ENCODE results near the gene WWOX. TPM values are rescaled to one million over a fixed set of nuclear protein-coding genes. Genes with fewer than 3 reads are reported as not detected.

WWOX gene
- total and polyA plus RNA-seq, 2 of the 4 experiments (the other 2 are of a cell fraction): 2.7 to 5.4 TPM

- intact Hi-C loops (cut with micrococcal nuclease) (no loop called here), dilution Hi-C loops (cut with HindIII; ENCODE audit: low sequenced_read_pairs, unreplicated experiment) (no loop called here), in situ Hi-C loops (cut with MboI; ENCODE audit: low sequenced_read_pairs) (no loop called here)
- H3K27ac ChIP-seq (ENCODE audit: insufficient read depth, low read length): no peak overlapping the region
- H3K4me1 ChIP-seq (ENCODE audit: control insufficient read depth, insufficient read depth, low read length): no peaks in the 10 kb centered on the region
- no peak for ATAC-seq (ENCODE audit: low read depth)
- H3K23ac ChIP-seq (ENCODE audit: low read depth, low read length): no peak overlapping the region
- H3K9me1 ChIP-seq (ENCODE audit: insufficient read depth, low read length): no peaks in the 10 kb centered on the region
- H2AK9ac ChIP-seq (replicated peaks; ENCODE audit: low read depth, low read length, poor library complexity): no peak overlapping the region
- no peak for TF ChIP-seq POLR2A (IDR thresholded peaks at IDR 0.05; ENCODE audit: low read depth, low read length)
- no peak for TF ChIP-seq CEBPB (IDR thresholded peaks at IDR 0.05; ENCODE audit: low read depth, low read length)
- no peak for TF ChIP-seq NFE2L2 (IDR thresholded peaks at IDR 0.05; ENCODE audit: low read depth, low read length)
- no peak for TF ChIP-seq MAZ (IDR thresholded peaks at IDR 0.05; ENCODE audit: borderline replicate concordance, low read depth, low read length)
- TF ChIP-seq, protein P1, sequence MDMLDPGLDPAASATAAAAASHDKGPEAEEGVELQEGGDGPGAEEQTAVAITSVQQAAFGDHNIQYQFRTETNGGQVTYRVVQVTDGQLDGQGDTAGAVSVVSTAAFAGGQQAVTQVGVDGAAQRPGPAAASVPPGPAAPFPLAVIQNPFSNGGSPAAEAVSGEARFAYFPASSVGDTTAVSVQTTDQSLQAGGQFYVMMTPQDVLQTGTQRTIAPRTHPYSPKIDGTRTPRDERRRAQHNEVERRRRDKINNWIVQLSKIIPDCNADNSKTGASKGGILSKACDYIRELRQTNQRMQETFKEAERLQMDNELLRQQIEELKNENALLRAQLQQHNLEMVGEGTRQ (IDR thresholded peaks at IDR 0.05; ENCODE audit: low read depth, low read length): no peak
- no peak for TF ChIP-seq FOS (IDR thresholded peaks at IDR 0.05; ENCODE audit: low read depth, low read length)
- no peak for TF ChIP-seq RCOR1 (IDR thresholded peaks at IDR 0.05; ENCODE audit: insufficient replicate concordance, low read length)
- TF ChIP-seq CHD1 (IDR thresholded peaks at IDR 0.05; ENCODE audit: low read depth, low read length): no peak
- no peak for TF ChIP-seq RFX5 (IDR thresholded peaks at IDR 0.05; ENCODE audit: low read depth, low read length)
- TF ChIP-seq BHLHE40 (IDR thresholded peaks at IDR 0.05; ENCODE audit: low read depth, low read length): no peak
- TF ChIP-seq, protein P2, sequence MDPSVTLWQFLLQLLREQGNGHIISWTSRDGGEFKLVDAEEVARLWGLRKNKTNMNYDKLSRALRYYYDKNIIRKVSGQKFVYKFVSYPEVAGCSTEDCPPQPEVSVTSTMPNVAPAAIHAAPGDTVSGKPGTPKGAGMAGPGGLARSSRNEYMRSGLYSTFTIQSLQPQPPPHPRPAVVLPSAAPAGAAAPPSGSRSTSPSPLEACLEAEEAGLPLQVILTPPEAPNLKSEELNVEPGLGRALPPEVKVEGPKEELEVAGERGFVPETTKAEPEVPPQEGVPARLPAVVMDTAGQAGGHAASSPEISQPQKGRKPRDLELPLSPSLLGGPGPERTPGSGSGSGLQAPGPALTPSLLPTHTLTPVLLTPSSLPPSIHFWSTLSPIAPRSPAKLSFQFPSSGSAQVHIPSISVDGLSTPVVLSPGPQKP (IDR thresholded peaks at IDR 0.05; ENCODE audit: borderline replicate concordance, low read depth, low read length): no peak
- no peak for TF ChIP-seq MAFK (IDR thresholded peaks at IDR 0.05; ENCODE audit: low read depth, low read length)
- H2BK15ac ChIP-seq (ENCODE audit: low read depth, low read length): no peak overlapping the region
- H3K9me3 ChIP-seq (ENCODE audit: control insufficient read depth, insufficient read depth, low read length): peaks cover 36% of the 10 kb centered on the region
- H2AK5ac ChIP-seq (ENCODE audit: low read depth, low read length): no peak overlapping the region
- H2BK5ac ChIP-seq (ENCODE audit: low read depth, low read length, poor library complexity, severe bottlenecking): no peak overlapping the region
- H3K18ac ChIP-seq (ENCODE audit: low read depth, low read length): no peak overlapping the region
- no peak overlapping the region for H3K4me2 ChIP-seq (ENCODE audit: low read depth, low read length)
- H3K56ac ChIP-seq (ENCODE audit: extremely low read depth, insufficient read depth, low read length): no peak overlapping the region
- no peak overlapping the region for H2BK120ac ChIP-seq (ENCODE audit: low read depth, low read length)
- no peak overlapping the region for H3K14ac ChIP-seq (replicated peaks; ENCODE audit: low read depth, low read length)
- DNase-seq: no peak
- POLR2A ChIA-PET (ENCODE audit: unreplicated experiment): no interaction called here
- no peak overlapping the region for H2BK20ac ChIP-seq (ENCODE audit: low read depth, low read length)
- no peak overlapping the region for H4K91ac ChIP-seq (ENCODE audit: insufficient read depth, low read depth, low read length)
- no peaks in the 10 kb centered on the region for H3K79me1 ChIP-seq (ENCODE audit: low read depth in 1 of 2, low read length in 2 of 2)
- no TSS peak for BruUV-seq (replicated peaks)
- H4K5ac ChIP-seq (ENCODE audit: low read depth, low read length): no peak overlapping the region
- no peaks in the 10 kb centered on the region for H3K27me3 ChIP-seq (ENCODE audit: control insufficient read depth, insufficient read depth, low read length)
- no peak overlapping the region for H3K4ac ChIP-seq (ENCODE audit: low read depth, low read length)
- no peak overlapping the region for H3K4me3 ChIP-seq (ENCODE audit: insufficient read depth, low read depth, low read length)
- H3K36me3 ChIP-seq (ENCODE audit: control insufficient read depth, insufficient read depth, low read length): no peaks in the 10 kb centered on the region
- CTCF ChIA-PET: no interaction called here
- no peak overlapping the region for H3K9ac ChIP-seq (ENCODE audit: low read depth, low read length)
- H2AFZ ChIP-seq (replicated peaks; ENCODE audit: low read length, poor library complexity): no peak overlapping the region
- no peak overlapping the region for H4K8ac ChIP-seq (ENCODE audit: low read depth in 2 of 2, low read length in 2 of 2)
- 60% methylated on average over 9 of the region's 11 CpGs; no CpG with 5 or more reads in 1 of the 2 experiments for WGBS, 2 experiments (ENCODE audit: extremely low coverage in 2 of 2, insufficient read length in 1 of 2)
- H4K20me1 ChIP-seq (ENCODE audit: insufficient read depth, low read length): no peaks in the 10 kb centered on the region
Measured at GRCh38 chr16:78946556-78946955, 847.1 kb downstream of the WWOX start.
